Measurements from ENCODE around the gene MYO18A.
A peak's percentile ranks its signal among the peaks of the same experiment; 100 is the strongest.

Gene MYO18A

DNA sequence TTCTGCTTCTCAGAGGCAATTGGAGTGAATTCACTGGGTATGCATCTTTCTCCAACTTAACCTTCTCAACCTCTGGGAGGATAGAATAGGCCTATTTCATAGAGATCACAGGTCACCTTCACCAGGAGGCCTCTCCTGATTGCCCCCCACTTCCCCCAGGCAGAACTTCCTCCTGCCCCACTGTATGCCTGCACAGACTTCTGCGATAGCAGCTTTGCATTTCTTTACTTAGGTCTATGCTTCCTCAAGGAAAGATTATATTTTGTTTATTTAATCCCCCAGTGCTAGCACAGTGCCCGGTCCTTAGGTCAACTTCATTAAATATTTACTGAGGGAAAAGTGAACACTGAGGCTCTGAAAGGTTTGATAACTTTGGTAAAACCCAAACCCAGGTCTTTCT, 19.9 kb downstream of the MYO18A start:
- H3K4me1 ChIP-seq (ENCODE audit: low read length): peaks cover 12% of the 10 kb centered on the region
- H3K9me2 ChIP-seq (replicated peaks; ENCODE audit: insufficient read depth, low read length): no peaks in the 10 kb centered on the region
- no peaks in the 10 kb centered on the region for H4K20me1 ChIP-seq (ENCODE audit: insufficient read depth, low read length)
- H3K79me2 ChIP-seq (ENCODE audit: low read length): peaks cover 34% of the 10 kb centered on the region
- no peaks in the 10 kb centered on the region for H3K9me3 ChIP-seq (replicated peaks; ENCODE audit: insufficient read depth, low read length)
- no peak overlapping the region for H3K4me2 ChIP-seq (ENCODE audit: low read depth, low read length)
- H3K36me3 ChIP-seq (replicated peaks; ENCODE audit: insufficient read depth, low read length): no peaks in the 10 kb centered on the region
- H2AFZ ChIP-seq (ENCODE audit: low read length): no peak overlapping the region
- DNase-seq: no peak
- no peaks in the 10 kb centered on the region for H3F3A ChIP-seq (ENCODE audit: insufficient read depth, low read length)
- TF ChIP-seq, protein P1, sequence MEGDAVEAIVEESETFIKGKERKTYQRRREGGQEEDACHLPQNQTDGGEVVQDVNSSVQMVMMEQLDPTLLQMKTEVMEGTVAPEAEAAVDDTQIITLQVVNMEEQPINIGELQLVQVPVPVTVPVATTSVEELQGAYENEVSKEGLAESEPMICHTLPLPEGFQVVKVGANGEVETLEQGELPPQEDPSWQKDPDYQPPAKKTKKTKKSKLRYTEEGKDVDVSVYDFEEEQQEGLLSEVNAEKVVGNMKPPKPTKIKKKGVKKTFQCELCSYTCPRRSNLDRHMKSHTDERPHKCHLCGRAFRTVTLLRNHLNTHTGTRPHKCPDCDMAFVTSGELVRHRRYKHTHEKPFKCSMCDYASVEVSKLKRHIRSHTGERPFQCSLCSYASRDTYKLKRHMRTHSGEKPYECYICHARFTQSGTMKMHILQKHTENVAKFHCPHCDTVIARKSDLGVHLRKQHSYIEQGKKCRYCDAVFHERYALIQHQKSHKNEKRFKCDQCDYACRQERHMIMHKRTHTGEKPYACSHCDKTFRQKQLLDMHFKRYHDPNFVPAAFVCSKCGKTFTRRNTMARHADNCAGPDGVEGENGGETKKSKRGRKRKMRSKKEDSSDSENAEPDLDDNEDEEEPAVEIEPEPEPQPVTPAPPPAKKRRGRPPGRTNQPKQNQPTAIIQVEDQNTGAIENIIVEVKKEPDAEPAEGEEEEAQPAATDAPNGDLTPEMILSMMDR (IDR thresholded peaks at IDR 0.05; ENCODE audit: low read length): no peak
- no peak for TF ChIP-seq EZH2phosphoT487 (IDR thresholded peaks at IDR 0.05; ENCODE audit: low read length)
- no peak for TF ChIP-seq EZH2 (optimal IDR thresholded peaks at IDR 0.05; ENCODE audit: low read depth, low read length)
- no peak overlapping the region for H3K4me3 ChIP-seq (ENCODE audit: low read length)
- no peaks in the 10 kb centered on the region for H3K27me3 ChIP-seq (replicated peaks; ENCODE audit: insufficient read depth, low read length)
- no peak overlapping the region for H3K9ac ChIP-seq (ENCODE audit: low read length)
- H3K27ac ChIP-seq (ENCODE audit: low read length): no peak overlapping the region

DNA sequence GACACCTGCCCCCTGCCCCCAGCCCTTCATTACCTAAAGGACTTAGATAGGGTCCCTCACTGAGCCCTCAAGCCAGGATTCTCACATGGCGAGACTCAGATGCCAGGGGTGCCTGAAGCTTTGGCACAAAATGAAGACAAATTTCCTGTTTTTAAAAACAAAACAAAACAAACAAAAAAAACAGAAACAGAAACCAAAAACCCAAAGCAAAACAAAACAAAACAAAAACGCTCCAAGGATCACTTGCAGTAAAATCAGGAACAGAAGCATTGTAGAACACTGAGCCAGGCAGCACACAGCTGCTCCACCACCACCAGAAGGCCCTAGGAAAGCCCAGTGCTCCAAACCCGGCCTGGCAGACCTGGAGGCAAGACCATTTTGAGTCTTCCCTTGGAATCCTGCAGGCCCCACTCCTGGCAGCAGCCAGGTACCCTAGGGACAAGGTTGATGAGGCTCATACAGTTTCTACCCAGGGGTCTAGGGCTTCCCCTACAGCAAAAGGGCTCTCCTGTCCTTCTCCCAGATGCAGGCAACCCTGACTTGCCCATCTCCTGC, 20.8 kb downstream of the MYO18A start:
- Histone ChIP-seq H3K9ac (ENCODE audit: low read length) (peak overlapping the region; percentile 24; the same call in 1 of the 2 replicates), H3K4me2 (ENCODE audit: low read depth, low read length) (peak overlapping the region; percentile 50; the same call in 1 of the 2 replicates), H3K27ac (ENCODE audit: low read length) (no peak overlapping the region; the same call in 1 of the 2 replicates), H3K4me3 (ENCODE audit: low read length) (0 out of 2 replicates have a peak overlapping the region, but pooled peaks have one; percentile 5), H2AFZ (ENCODE audit: low read length) (no peak overlapping the region), H3K79me2 (ENCODE audit: low read length) (peaks cover 42% of the 10 kb centered on the region), H3F3A (ENCODE audit: insufficient read depth, low read length) (no peaks in the 10 kb centered on the region), H3K9me3 (replicated peaks; ENCODE audit: insufficient read depth, low read length) (no peaks in the 10 kb centered on the region), H3K27me3 (replicated peaks; ENCODE audit: insufficient read depth, low read length) (no peaks in the 10 kb centered on the region), H4K20me1 (ENCODE audit: insufficient read depth, low read length) (no peaks in the 10 kb centered on the region), H3K4me1 (ENCODE audit: low read length) (peaks cover 17% of the 10 kb centered on the region), H3K9me2 (replicated peaks; ENCODE audit: insufficient read depth, low read length) (no peaks in the 10 kb centered on the region), H3K36me3 (replicated peaks; ENCODE audit: insufficient read depth, low read length) (no peaks in the 10 kb centered on the region)
- DNase-seq: no peak
- TF ChIP-seq EZH2 (optimal IDR thresholded peaks at IDR 0.05; ENCODE audit: low read depth, low read length) (no peak), EZH2phosphoT487 (IDR thresholded peaks at IDR 0.05; ENCODE audit: low read length) (no peak)
- TF ChIP-seq, protein P1 (IDR thresholded peaks at IDR 0.05; ENCODE audit: low read length): no peak

DNA sequence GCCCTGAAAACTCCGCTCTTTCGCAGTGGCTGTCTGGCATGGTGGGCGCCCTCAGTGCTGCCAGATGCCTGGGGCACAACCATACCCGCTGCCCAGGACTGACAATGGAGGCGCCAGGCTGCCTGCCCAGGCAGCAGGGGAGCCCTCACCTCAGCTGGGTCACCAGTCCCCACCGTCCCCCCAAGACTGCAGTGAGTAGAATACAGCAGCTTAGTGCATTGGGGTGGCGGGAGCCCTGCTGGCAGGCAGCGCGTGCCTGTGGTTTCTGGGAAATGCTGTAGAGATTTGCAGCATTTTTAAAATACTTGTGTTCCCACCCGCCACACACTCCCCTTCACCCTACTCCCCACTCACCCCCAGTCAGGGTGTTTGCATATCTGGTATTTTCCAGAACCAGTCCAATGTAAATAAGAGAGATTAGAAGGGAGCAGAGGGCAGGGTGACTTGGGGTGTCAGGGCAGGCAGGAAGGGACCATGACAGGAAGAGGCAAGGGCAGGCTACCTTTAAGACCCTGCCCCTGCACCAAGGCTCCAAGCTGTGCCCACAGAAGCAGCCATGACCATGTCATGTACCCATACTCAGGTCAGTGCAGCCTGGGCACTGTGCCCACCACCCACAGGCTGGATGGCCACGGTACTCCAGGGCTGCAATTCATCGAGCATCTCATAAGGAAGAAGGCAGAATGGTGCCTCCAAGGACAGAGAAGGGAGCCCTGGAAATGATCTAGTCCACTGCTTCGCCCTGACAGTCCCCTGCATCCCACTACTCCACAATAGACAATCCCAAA, 21.5 kb downstream of the MYO18A start:
- H2AFZ ChIP-seq (ENCODE audit: low read length): no peak overlapping the region
- no peaks in the 10 kb centered on the region for H3F3A ChIP-seq (ENCODE audit: insufficient read depth, low read length)
- no peaks in the 10 kb centered on the region for H3K9me2 ChIP-seq (replicated peaks; ENCODE audit: insufficient read depth, low read length)
- no peak overlapping the region for H3K4me3 ChIP-seq (ENCODE audit: low read length)
- DNase-seq: no peak
- H3K36me3 ChIP-seq (replicated peaks; ENCODE audit: insufficient read depth, low read length): no peaks in the 10 kb centered on the region
- peaks cover 17% of the 10 kb centered on the region for H3K4me1 ChIP-seq (ENCODE audit: low read length)
- peak overlapping the region; percentile 24; the same call in 1 of the 2 replicates for H3K9ac ChIP-seq (ENCODE audit: low read length)
- TF ChIP-seq EZH2phosphoT487 (IDR thresholded peaks at IDR 0.05; ENCODE audit: low read length) (no peak), EZH2 (optimal IDR thresholded peaks at IDR 0.05; ENCODE audit: low read depth, low read length) (no peak)
- TF ChIP-seq, protein P1 (IDR thresholded peaks at IDR 0.05; ENCODE audit: low read length): no peak
- no peak overlapping the region; the same call in 1 of the 2 replicates for H3K27ac ChIP-seq (ENCODE audit: low read length)
- no peaks in the 10 kb centered on the region for H4K20me1 ChIP-seq (ENCODE audit: insufficient read depth, low read length)
- no peaks in the 10 kb centered on the region for H3K9me3 ChIP-seq (replicated peaks; ENCODE audit: insufficient read depth, low read length)
- peaks cover 45% of the 10 kb centered on the region for H3K79me2 ChIP-seq (ENCODE audit: low read length)
- no peaks in the 10 kb centered on the region for H3K27me3 ChIP-seq (replicated peaks; ENCODE audit: insufficient read depth, low read length)
- peak overlapping the region; percentile 50; the same call in 1 of the 2 replicates for H3K4me2 ChIP-seq (ENCODE audit: low read depth, low read length)
